ENCODE results near the gene GCAT. TPM values are rescaled to one million over a fixed set of nuclear protein-coding genes. Genes with fewer than 3 reads are reported as not detected.
A peak's percentile ranks its signal among the peaks of the same experiment; 100 is the strongest.

GCAT gene
- total and polyA plus RNA-seq, 4 donors, result 20.7 to 32.6 (median 29.8) TPM

DNA sequence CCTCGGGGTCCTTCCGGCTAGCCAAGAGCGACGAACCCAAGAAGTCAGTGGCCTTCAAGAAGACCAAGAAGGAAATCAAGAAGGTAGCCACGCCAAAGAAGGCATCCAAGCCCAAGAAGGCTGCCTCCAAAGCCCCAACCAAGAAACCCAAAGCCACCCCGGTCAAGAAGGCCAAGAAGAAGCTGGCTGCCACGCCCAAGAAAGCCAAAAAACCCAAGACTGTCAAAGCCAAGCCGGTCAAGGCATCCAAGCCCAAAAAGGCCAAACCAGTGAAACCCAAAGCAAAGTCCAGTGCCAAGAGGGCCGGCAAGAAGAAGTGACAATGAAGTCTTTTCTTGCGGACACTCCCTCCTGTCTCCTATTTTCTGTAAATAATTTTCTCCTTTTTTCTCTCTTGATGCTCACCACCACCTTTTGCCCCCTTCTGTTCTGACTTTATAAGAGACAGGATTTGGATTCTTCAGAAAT lies 1.9 kb upstream of the GCAT start:
- no peaks in the 10 kb centered on the region for H3K9me3 ChIP-seq (ENCODE audit: control insufficient read depth in 4 of 4, low read length in 3 of 4)

DNA sequence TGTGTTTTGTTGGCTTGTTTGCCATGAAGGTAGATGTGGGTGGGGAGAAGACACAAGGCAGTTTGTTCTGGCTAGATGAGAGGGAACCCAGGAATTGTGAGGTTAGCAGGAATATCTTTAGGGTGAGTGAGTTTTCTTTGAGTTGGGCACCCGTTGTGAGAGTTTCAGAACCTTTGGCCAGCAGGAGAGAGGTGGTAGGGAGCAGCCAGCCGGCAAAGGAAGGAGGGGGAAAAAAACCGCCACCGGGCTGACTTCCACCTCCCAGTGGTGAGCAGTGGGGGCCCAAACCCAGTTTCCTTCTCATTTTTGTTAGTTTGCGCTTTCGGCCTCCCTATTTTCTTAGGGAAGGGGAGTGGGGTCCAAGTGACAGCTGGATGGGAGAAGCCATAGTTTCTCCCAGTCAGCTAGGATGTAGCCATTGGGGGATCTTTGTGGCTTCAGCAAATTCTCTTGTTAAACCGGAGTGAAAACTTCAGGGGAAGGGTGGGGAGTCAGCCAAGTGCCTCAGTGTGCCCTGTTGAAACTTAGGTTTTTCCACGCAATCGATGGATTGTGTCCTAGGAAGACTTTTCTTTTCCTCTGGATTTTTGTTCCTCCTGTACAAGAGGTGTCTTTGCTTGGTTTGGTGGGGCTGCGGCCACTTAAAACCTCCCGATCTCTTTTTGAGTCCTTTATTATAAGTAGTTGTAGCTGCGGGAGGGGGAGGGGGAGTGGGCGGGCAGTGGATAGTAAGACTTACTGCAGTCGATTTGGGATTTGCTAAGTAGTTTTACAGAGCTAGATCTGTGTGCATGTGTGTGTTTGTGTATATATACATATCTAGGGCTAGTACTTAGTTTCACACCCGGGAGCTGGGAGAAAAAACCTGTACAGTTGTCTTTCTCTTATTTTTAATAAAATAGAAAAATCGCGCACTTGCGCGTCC lies 1.1 kb upstream of the GCAT start:
- DNase-seq (ENCODE audit: low spot score), result peak; percentile 64
- WGBS, result under 1% methylated on average over 19 of the region's 19 CpGs
- Histone ChIP-seq H3K4me3 (ENCODE audit: low read depth in 1 of 3, low read length in 3 of 3) (peak overlapping the region; percentile 59 to 91 (median 61)), H3K36me3 (ENCODE audit: control insufficient read depth in 4 of 4, insufficient read depth in 3 of 4, low read depth in 1 of 4, low read length in 3 of 4) (no peaks in the 10 kb centered on the region), H3K4me1 (ENCODE audit: control insufficient read depth in 4 of 4, insufficient read depth in 4 of 4, low read length in 3 of 4) (peaks cover 11 to 58% (median 49%) of the 10 kb centered on the region in 4 donors), H3K27me3 (ENCODE audit: control insufficient read depth in 4 of 4, insufficient read depth in 4 of 4, low read length in 3 of 4) (no peaks in the 10 kb centered on the region), H3K9ac (ENCODE audit: low read depth in 1 of 2, low read length in 2 of 2) (peak overlapping the region; percentile 59 to 77), H3K27ac (ENCODE audit: low read depth in 1 of 2, low read length in 2 of 2) (peak overlapping the region; percentile 71 to 89), H3K9me3 (ENCODE audit: control insufficient read depth in 4 of 4, low read length in 3 of 4) (no peaks in the 10 kb centered on the region)
- TF ChIP-seq RXRA (IDR thresholded peaks at IDR 0.05), result no peak
- TF ChIP-seq FOXA1 (IDR thresholded peaks at IDR 0.05), result no peak
- no peak for TF ChIP-seq FOXA2 (IDR thresholded peaks at IDR 0.05)
- TF ChIP-seq HNF4G (IDR thresholded peaks at IDR 0.05), result no peak

More for the DNA sequence above, 1.9 kb upstream of the GCAT start:
- TF ChIP-seq HNF4A (conservative IDR thresholded peaks at IDR 0.05) (peak in 1 of 2 donors; percentile 33), RAD21 (IDR thresholded peaks at IDR 0.05) (no peak)
- TF ChIP-seq, protein P1, sequence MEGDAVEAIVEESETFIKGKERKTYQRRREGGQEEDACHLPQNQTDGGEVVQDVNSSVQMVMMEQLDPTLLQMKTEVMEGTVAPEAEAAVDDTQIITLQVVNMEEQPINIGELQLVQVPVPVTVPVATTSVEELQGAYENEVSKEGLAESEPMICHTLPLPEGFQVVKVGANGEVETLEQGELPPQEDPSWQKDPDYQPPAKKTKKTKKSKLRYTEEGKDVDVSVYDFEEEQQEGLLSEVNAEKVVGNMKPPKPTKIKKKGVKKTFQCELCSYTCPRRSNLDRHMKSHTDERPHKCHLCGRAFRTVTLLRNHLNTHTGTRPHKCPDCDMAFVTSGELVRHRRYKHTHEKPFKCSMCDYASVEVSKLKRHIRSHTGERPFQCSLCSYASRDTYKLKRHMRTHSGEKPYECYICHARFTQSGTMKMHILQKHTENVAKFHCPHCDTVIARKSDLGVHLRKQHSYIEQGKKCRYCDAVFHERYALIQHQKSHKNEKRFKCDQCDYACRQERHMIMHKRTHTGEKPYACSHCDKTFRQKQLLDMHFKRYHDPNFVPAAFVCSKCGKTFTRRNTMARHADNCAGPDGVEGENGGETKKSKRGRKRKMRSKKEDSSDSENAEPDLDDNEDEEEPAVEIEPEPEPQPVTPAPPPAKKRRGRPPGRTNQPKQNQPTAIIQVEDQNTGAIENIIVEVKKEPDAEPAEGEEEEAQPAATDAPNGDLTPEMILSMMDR (IDR thresholded peaks at IDR 0.05; ENCODE audit: low read depth, low read length, missing input control), result no peak
- no peak for DNase-seq (ENCODE audit: low spot score)
- 44% methylated on average over 10 of the region's 10 CpGs for WGBS
- H3K9ac ChIP-seq (ENCODE audit: low read depth in 1 of 2, low read length in 2 of 2), result peak overlapping the region; percentile 17 to 77
- H3K4me1 ChIP-seq (ENCODE audit: control insufficient read depth in 4 of 4, insufficient read depth in 4 of 4, low read length in 3 of 4), result peaks cover 11 to 58% (median 49%) of the 10 kb centered on the region in 4 donors
- H3K27me3 ChIP-seq (ENCODE audit: control insufficient read depth in 4 of 4, insufficient read depth in 4 of 4, low read length in 3 of 4), result no peaks in the 10 kb centered on the region
- peak overlapping the region; percentile 71 to 89 for H3K27ac ChIP-seq (ENCODE audit: low read depth in 1 of 2, low read length in 2 of 2)
- no peaks in the 10 kb centered on the region for H3K36me3 ChIP-seq (ENCODE audit: control insufficient read depth in 4 of 4, insufficient read depth in 3 of 4, low read depth in 1 of 4, low read length in 3 of 4)
- peak overlapping the region; percentile 55 to 91 (median 61) for H3K4me3 ChIP-seq (ENCODE audit: low read depth in 1 of 3, low read length in 3 of 3)

GRCh38 chr22:37808294-37808657 lies 542 bp downstream of the GCAT start:
- Histone ChIP-seq H3K27ac (ENCODE audit: low read depth in 1 of 2, low read length in 2 of 2) (peak overlapping the region; percentile 70 to 83), H3K4me1 (ENCODE audit: control insufficient read depth in 4 of 4, insufficient read depth in 4 of 4, low read length in 3 of 4) (peaks cover 8 to 46% (median 40%) of the 10 kb centered on the region in 4 donors)

More at GRCh38 chr22:37808294-37808657, 542 bp downstream of the GCAT start:
- 7% methylated on average over 8 of the region's 8 CpGs for WGBS
- DNase-seq (ENCODE audit: low spot score), result no peak
- peaks cover 0 to under 1% (median 0%) of the 10 kb centered on the region in 4 donors for H3K36me3 ChIP-seq (ENCODE audit: control insufficient read depth in 4 of 4, insufficient read depth in 3 of 4, low read depth in 1 of 4, low read length in 3 of 4)
- H3K9ac ChIP-seq (ENCODE audit: low read depth in 1 of 2, low read length in 2 of 2), result peak overlapping the region; percentile 36 to 40
- H3K9me3 ChIP-seq (ENCODE audit: control insufficient read depth in 4 of 4, low read length in 3 of 4), result no peaks in the 10 kb centered on the region
- peak overlapping the region; percentile 61 to 91 (median 82) for H3K4me3 ChIP-seq (ENCODE audit: low read depth in 1 of 3, low read length in 3 of 3)
- no peaks in the 10 kb centered on the region for H3K27me3 ChIP-seq (ENCODE audit: control insufficient read depth in 4 of 4, insufficient read depth in 4 of 4, low read length in 3 of 4)
- TF ChIP-seq SP1 (IDR thresholded peaks at IDR 0.05) (no peak), RAD21 (IDR thresholded peaks at IDR 0.05) (no peak), NR2F2 (IDR thresholded peaks at IDR 0.05) (no peak), FOXA1 (IDR thresholded peaks at IDR 0.05) (no peak), YY1 (IDR thresholded peaks at IDR 0.05) (no peak), TAF1 (conservative IDR thresholded peaks at IDR 0.05) (no peak), FOXA2 (IDR thresholded peaks at IDR 0.05) (no peak), HNF4G (IDR thresholded peaks at IDR 0.05) (no peak), RXRA (IDR thresholded peaks at IDR 0.05) (no peak), HNF4A (conservative IDR thresholded peaks at IDR 0.05) (no peak)
- TF ChIP-seq, protein P2, sequence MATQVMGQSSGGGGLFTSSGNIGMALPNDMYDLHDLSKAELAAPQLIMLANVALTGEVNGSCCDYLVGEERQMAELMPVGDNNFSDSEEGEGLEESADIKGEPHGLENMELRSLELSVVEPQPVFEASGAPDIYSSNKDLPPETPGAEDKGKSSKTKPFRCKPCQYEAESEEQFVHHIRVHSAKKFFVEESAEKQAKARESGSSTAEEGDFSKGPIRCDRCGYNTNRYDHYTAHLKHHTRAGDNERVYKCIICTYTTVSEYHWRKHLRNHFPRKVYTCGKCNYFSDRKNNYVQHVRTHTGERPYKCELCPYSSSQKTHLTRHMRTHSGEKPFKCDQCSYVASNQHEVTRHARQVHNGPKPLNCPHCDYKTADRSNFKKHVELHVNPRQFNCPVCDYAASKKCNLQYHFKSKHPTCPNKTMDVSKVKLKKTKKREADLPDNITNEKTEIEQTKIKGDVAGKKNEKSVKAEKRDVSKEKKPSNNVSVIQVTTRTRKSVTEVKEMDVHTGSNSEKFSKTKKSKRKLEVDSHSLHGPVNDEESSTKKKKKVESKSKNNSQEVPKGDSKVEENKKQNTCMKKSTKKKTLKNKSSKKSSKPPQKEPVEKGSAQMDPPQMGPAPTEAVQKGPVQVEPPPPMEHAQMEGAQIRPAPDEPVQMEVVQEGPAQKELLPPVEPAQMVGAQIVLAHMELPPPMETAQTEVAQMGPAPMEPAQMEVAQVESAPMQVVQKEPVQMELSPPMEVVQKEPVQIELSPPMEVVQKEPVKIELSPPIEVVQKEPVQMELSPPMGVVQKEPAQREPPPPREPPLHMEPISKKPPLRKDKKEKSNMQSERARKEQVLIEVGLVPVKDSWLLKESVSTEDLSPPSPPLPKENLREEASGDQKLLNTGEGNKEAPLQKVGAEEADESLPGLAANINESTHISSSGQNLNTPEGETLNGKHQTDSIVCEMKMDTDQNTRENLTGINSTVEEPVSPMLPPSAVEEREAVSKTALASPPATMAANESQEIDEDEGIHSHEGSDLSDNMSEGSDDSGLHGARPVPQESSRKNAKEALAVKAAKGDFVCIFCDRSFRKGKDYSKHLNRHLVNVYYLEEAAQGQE (IDR thresholded peaks at IDR 0.05), result no peak
- TF ChIP-seq, protein P3, sequence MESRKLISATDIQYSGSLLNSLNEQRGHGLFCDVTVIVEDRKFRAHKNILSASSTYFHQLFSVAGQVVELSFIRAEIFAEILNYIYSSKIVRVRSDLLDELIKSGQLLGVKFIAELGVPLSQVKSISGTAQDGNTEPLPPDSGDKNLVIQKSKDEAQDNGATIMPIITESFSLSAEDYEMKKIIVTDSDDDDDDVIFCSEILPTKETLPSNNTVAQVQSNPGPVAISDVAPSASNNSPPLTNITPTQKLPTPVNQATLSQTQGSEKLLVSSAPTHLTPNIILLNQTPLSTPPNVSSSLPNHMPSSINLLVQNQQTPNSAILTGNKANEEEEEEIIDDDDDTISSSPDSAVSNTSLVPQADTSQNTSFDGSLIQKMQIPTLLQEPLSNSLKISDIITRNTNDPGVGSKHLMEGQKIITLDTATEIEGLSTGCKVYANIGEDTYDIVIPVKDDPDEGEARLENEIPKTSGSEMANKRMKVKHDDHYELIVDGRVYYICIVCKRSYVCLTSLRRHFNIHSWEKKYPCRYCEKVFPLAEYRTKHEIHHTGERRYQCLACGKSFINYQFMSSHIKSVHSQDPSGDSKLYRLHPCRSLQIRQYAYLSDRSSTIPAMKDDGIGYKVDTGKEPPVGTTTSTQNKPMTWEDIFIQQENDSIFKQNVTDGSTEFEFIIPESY (IDR thresholded peaks at IDR 0.05), result no peak
